Prostate gland (tissue), 2 donors: Measurements from ENCODE around the gene PIGX.

Source experiments
- POLR2A ChIP-seq: fragments of 450-650 bp; IDR thresholded peaks from one replicate; pipeline ENCODE4 v1.6.1; 2016; ENCODE audit warnings: antibody characterized with exemption, mild to moderate bottlenecking
- POLR2AphosphoS5 ChIP-seq: sonication (generic); formaldehyde crosslinking; IDR thresholded peaks from one replicate; pipeline ENCODE4 v1.6.1; 2017; ENCODE audit warnings: antibody characterized with exemption
- TF ChIP-seq, protein P1 (sequence below), 4 experiments: fragments of 200-600 bp in 2 of 4; fragments of 450-650 bp in 2 of 4; sonication (generic) in 2 of 4; IDR thresholded peaks; 1 replicate in 3 of 4; 2 replicates in 1 of 4; pipeline ENCODE4 v1.5.1; 2016 to 2019; ENCODE audit warnings: antibody characterized with exemption in 4 of 4, mild to moderate bottlenecking in 2 of 4, moderate library complexity in 2 of 4

DNA sequence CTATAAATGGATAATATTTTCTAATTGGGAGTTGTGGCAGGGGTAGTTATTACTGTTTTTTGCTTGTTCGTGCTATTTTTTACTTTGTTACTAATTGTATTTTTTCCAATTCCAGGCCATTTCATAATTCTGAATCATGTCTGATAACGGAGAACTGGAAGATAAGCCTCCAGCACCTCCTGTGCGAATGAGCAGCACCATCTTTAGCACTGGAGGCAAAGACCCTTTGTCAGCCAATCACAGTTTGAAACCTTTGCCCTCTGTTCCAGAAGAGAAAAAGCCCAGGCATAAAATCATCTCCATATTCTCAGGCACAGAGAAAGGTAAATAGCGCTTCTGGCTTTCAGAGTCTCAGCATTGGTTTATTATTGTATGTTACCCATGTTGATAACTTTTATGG lies 70.3 kb downstream of the PIGX start:
- TF ChIP-seq, protein P1, sequence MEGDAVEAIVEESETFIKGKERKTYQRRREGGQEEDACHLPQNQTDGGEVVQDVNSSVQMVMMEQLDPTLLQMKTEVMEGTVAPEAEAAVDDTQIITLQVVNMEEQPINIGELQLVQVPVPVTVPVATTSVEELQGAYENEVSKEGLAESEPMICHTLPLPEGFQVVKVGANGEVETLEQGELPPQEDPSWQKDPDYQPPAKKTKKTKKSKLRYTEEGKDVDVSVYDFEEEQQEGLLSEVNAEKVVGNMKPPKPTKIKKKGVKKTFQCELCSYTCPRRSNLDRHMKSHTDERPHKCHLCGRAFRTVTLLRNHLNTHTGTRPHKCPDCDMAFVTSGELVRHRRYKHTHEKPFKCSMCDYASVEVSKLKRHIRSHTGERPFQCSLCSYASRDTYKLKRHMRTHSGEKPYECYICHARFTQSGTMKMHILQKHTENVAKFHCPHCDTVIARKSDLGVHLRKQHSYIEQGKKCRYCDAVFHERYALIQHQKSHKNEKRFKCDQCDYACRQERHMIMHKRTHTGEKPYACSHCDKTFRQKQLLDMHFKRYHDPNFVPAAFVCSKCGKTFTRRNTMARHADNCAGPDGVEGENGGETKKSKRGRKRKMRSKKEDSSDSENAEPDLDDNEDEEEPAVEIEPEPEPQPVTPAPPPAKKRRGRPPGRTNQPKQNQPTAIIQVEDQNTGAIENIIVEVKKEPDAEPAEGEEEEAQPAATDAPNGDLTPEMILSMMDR (IDR thresholded peaks at IDR 0.05): no peak
- TF ChIP-seq POLR2A (no peak), POLR2AphosphoS5 (no peak)
